SK-N-MC (cell line): Measurements from ENCODE around the gene HGD.
"Not testable (repeated sequence)": the region's sequence is repeated elsewhere in the genome, so short reads cannot be mapped to it uniquely, and the experiment has no call there.

Experiments used
- EZH2 ChIP-seq: fragments of 200-600 bp; sonication (generic); IDR thresholded peaks from one replicate; pipeline ENCODE4 v1.6.1; 2017; ENCODE audit warnings: antibody characterized with exemption
- POLR2AphosphoS5 ChIP-seq: IDR thresholded peaks from 2 replicates; pipeline ENCODE4 v1.6.1; 2012; ENCODE audit warnings: mild to moderate bottlenecking, low read depth, low read length, borderline replicate concordance

DNA sequence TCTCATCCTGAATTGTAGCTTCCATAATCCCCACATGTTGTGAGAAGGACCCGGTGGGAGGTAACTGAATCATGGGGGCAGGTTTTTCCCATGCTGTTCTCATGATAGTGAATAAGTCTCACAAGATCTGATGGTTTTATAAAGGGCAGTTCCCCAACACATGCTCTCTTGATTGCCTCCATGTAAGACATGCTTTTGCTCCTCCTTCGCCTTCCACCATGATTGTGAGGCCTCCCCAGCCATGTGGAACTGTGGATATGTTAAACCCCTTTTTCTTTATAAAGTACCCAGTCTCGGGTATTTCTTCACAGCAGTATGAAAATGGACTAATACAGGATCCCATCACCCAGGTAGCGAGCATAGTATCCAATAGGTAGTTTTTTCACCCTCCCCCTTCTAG, 43.2 kb downstream of the HGD start:
- not testable (repeated sequence) for TF ChIP-seq POLR2AphosphoS5, EZH2
